IMR-90 (cell line): Measurements from ENCODE around the gene ABCA2. TPM values are rescaled to one million over a fixed set of nuclear protein-coding genes. Genes with fewer than 3 reads are reported as not detected.

ENCODE experiments used
- ATAC-seq: fragments of 200-7000 bp; cut with Tn5 transposase; 2 replicates; pipeline ENCODE4 v1.9.1; 2020; ENCODE audit warnings: low read depth, mild to moderate bottlenecking, moderate library complexity
- BruUV-seq: library from RNA; stranded (reverse); fragments of 400-500 nt; replicated peaks from 2 replicates; lab custom pipeline; 2021; lab: Mats Ljungman, UMichigan
- CTCF ChIA-PET: fragments of 300-600 bp; formaldehyde crosslinking; extraction: SDS; loops from one replicate; lab custom pipeline; 2021; ENCODE audit warnings: antibody characterized with exemption; lab: Yijun Ruan, JAX
- POLR2A ChIA-PET: fragments of 300-600 bp; sonication (Branson Sonifier 250); formaldehyde crosslinking; loops from one replicate; lab custom pipeline; 2022; ENCODE audit warnings: antibody characterized with exemption; ENCODE audit not compliant: unreplicated experiment; lab: Charles Lee
- DNase-seq: peaks from one replicate; pipeline ENCODE4 v3.0.0; 2013
- H2AFZ ChIP-seq: replicated peaks from 2 replicates; pipeline ENCODE3; 2013; ENCODE audit warnings: low read length, mild to moderate bottlenecking; ENCODE audit not compliant: poor library complexity
- H2AK5ac ChIP-seq: 2 replicates; pipeline ENCODE4 v1.6.1; 2013; ENCODE audit warnings: low read depth, low read length, inconsistent platforms
- H2AK9ac ChIP-seq: replicated peaks from 2 replicates; pipeline ENCODE3; 2013; ENCODE audit warnings: mild to moderate bottlenecking, low read depth, low read length, moderate library complexity; ENCODE audit not compliant: poor library complexity
- H2BK120ac ChIP-seq: 2 replicates; pipeline ENCODE4 v1.6.1; 2013; ENCODE audit warnings: low read depth, low read length, inconsistent platforms
- H2BK15ac ChIP-seq: 3 replicates; pipeline ENCODE4 v1.6.1; 2013; ENCODE audit warnings: low read depth, low read length, inconsistent platforms
- H2BK20ac ChIP-seq: 2 replicates; pipeline ENCODE4 v1.6.1; 2013; ENCODE audit warnings: low read depth, mild to moderate bottlenecking, inconsistent platforms, low read length, moderate library complexity
- H2BK5ac ChIP-seq: 2 replicates; pipeline ENCODE4 v1.6.1; 2013; ENCODE audit warnings: mild to moderate bottlenecking, low read depth, low read length, inconsistent platforms; ENCODE audit not compliant: poor library complexity, severe bottlenecking
- H3K14ac ChIP-seq: replicated peaks from 2 replicates; pipeline ENCODE4 v1.6.1; 2013; ENCODE audit warnings: low read depth, low read length, inconsistent platforms
- H3K18ac ChIP-seq: 2 replicates; pipeline ENCODE4 v1.6.1; 2013; ENCODE audit warnings: low read depth, low read length, control low read depth
- H3K23ac ChIP-seq: 2 replicates; pipeline ENCODE4 v1.6.1; 2013; ENCODE audit warnings: low read depth, low read length, inconsistent platforms
- H3K27ac ChIP-seq: 2 replicates; pipeline ENCODE4 v1.5.1; 2013; ENCODE audit warnings: mild to moderate bottlenecking, control low read depth, low read length; ENCODE audit not compliant: insufficient read depth
- H3K27me3 ChIP-seq: 2 replicates; pipeline ENCODE4 v1.6.1; 2013; ENCODE audit warnings: low read length; ENCODE audit not compliant: control insufficient read depth, insufficient read depth
- H3K36me3 ChIP-seq: 2 replicates; pipeline ENCODE4 v1.6.1; 2013; ENCODE audit warnings: low read length, mixed read lengths; ENCODE audit not compliant: control insufficient read depth, insufficient read depth
- H3K4ac ChIP-seq: 2 replicates; pipeline ENCODE4 v1.6.1; 2013; ENCODE audit warnings: low read depth, low read length, inconsistent platforms
- H3K4me1 ChIP-seq: 2 replicates; pipeline ENCODE4 v1.6.1; 2013; ENCODE audit warnings: low read length, mixed read lengths; ENCODE audit not compliant: control insufficient read depth, insufficient read depth
- H3K4me2 ChIP-seq: 2 replicates; pipeline ENCODE4 v1.6.1; 2013; ENCODE audit warnings: low read depth, mild to moderate bottlenecking, control low read depth, low read length, moderate library complexity
- H3K4me3 ChIP-seq: 2 replicates; pipeline ENCODE4 v1.5.1; 2013; ENCODE audit warnings: low read depth, mild to moderate bottlenecking, control low read depth, low read length, moderate library complexity; ENCODE audit not compliant: insufficient read depth
- H3K56ac ChIP-seq: 2 replicates; pipeline ENCODE4 v1.6.1; 2013; ENCODE audit warnings: low read length, inconsistent platforms; ENCODE audit not compliant: insufficient read depth; ENCODE audit errors: extremely low read depth
- H3K79me1 ChIP-seq, 2 experiments: 2 replicates each; pipeline ENCODE4 v1.6.1; 2013; ENCODE audit warnings: low read length in 2 of 2, inconsistent platforms in 1 of 2, low read depth in 1 of 2
- H3K9ac ChIP-seq: 2 replicates; pipeline ENCODE4 v1.6.1; 2013; ENCODE audit warnings: low read depth, low read length, control low read depth
- H3K9me1 ChIP-seq: 2 replicates; pipeline ENCODE4 v1.6.1; 2013; ENCODE audit warnings: low read length, inconsistent platforms; ENCODE audit not compliant: insufficient read depth
- H3K9me3 ChIP-seq: 2 replicates; pipeline ENCODE4 v1.6.1; 2013; ENCODE audit warnings: low read length; ENCODE audit not compliant: control insufficient read depth, insufficient read depth
- H4K20me1 ChIP-seq: 2 replicates; pipeline ENCODE4 v1.6.1; 2013; ENCODE audit warnings: low read length, inconsistent platforms; ENCODE audit not compliant: insufficient read depth
- H4K5ac ChIP-seq: 2 replicates; pipeline ENCODE4 v1.6.1; 2013; ENCODE audit warnings: mild to moderate bottlenecking, low read depth, low read length, control low read depth
- H4K8ac ChIP-seq, 2 experiments: 2 replicates each; pipeline ENCODE4 v1.6.1; 2013; ENCODE audit warnings: low read depth in 2 of 2, low read length in 2 of 2, control low read depth in 1 of 2, inconsistent platforms in 1 of 2
- H4K91ac ChIP-seq: 2 replicates; pipeline ENCODE4 v1.6.1; 2013; ENCODE audit warnings: low read depth, low read length, inconsistent platforms; ENCODE audit not compliant: insufficient read depth
- BHLHE40 ChIP-seq: fragments of 150-350 bp; IDR thresholded peaks from 2 replicates; pipeline ENCODE4 v1.6.1; 2016; ENCODE audit warnings: mild to moderate bottlenecking, low read depth, low read length
- CHD1 ChIP-seq: IDR thresholded peaks from 2 replicates; pipeline ENCODE4 v1.6.1; 2012; ENCODE audit warnings: low read depth, low read length, improper control_type of control experiment
- ELK1 ChIP-seq: fragments of 150-350 bp; IDR thresholded peaks from 2 replicates; pipeline ENCODE4 v1.6.1; 2016; ENCODE audit warnings: low read depth, mild to moderate bottlenecking, low read length, moderate library complexity, borderline replicate concordance
- FOS ChIP-seq: fragments of 150-350 bp; IDR thresholded peaks from 2 replicates; pipeline ENCODE4 v1.6.1; 2016; ENCODE audit warnings: low read depth, low read length
- MAZ ChIP-seq: IDR thresholded peaks from 2 replicates; pipeline ENCODE4 v1.6.1; 2012; ENCODE audit warnings: low read depth, mild to moderate bottlenecking, low read length, improper control_type of control experiment, moderate library complexity, borderline replicate concordance
- MXI1 ChIP-seq: IDR thresholded peaks from 2 replicates; pipeline ENCODE4 v1.6.1; 2012; ENCODE audit warnings: low read depth, mild to moderate bottlenecking, low read length, moderate library complexity, borderline replicate concordance
- POLR2A ChIP-seq: IDR thresholded peaks from 2 replicates; pipeline ENCODE4 v1.6.1; 2012; ENCODE audit warnings: mild to moderate bottlenecking, low read depth, low read length
- RAD21 ChIP-seq: IDR thresholded peaks from 2 replicates; pipeline ENCODE4 v1.6.1; 2012; ENCODE audit warnings: low read length, improper control_type of control experiment
- RCOR1 ChIP-seq: IDR thresholded peaks from 2 replicates; pipeline ENCODE4 v1.6.1; 2012; ENCODE audit warnings: mild to moderate bottlenecking, low read length, improper control_type of control experiment; ENCODE audit not compliant: insufficient replicate concordance
- RFX5 ChIP-seq: IDR thresholded peaks from 2 replicates; pipeline ENCODE4 v1.8.0; 2012; ENCODE audit warnings: low read depth, mild to moderate bottlenecking, low read length, moderate library complexity
- USF2 ChIP-seq: fragments of 150-350 bp; IDR thresholded peaks from 2 replicates; pipeline ENCODE4 v1.6.1; 2017; ENCODE audit warnings: mild to moderate bottlenecking, antibody characterized with exemption, low read length, low read depth
- WGBS, 2 experiments: methylation state at CpG; one replicate each; pipeline versions ENCODE4 v1.1.5 to v1.1.7; 2013; ENCODE audit warnings: missing lambda C conversion rate in 2 of 2; ENCODE audit not compliant: insufficient read length in 1 of 2; ENCODE audit errors: extremely low coverage in 2 of 2; 5-methylcytosine and 5-hydroxymethylcytosine counted together
- dilution Hi-C: fragments of 300-500 bp; cut with HindIII; formaldehyde crosslinking; loops from one replicate; pipeline ENCODE4 v1.14.3; 2018; ENCODE audit warnings: low sequenced_read_pairs; ENCODE audit not compliant: unreplicated experiment
- in situ Hi-C: fragments of 300-500 bp; cut with MboI; formaldehyde crosslinking; loops from 3 replicates; pipeline ENCODE4 v1.14.3; 2019; ENCODE audit warnings: low sequenced_read_pairs, inconsistent platforms, mixed read lengths
- intact Hi-C: fragments of 100-400 bp; cut with micrococcal nuclease; formaldehyde crosslinking; loops from 2 replicates; pipeline ENCODE4 v1.10.0; 2022
- polyA plus RNA-seq, 3 experiments: library from polyadenylated mRNA; depleted of rRNA; stranded (reverse); fragments of >200 nt; gene quantifications; 2 replicates each; pipeline ENCODE4 v1.2.3, GENCODE V29; 2012; ENCODE audit warnings: low replicate concordance in 1 of 3
- total RNA-seq: library from RNA; depleted of rRNA; stranded (reverse); fragments of >200 nt; gene quantifications from 2 replicates; pipeline ENCODE4 v1.2.3, GENCODE V29; 2012

Gene ABCA2
- total and polyA plus RNA-seq, 2 of the 4 experiments (the other 2 are of a cell fraction), result 3.8 to 46.0 TPM

- Histone ChIP-seq H4K5ac (no peak overlapping the region), H2AFZ (no peak overlapping the region), H4K20me1 (no peaks in the 10 kb centered on the region; the same call in 1 of the 2 replicates), H3K4ac (no peak overlapping the region), H2BK20ac (no peak overlapping the region), H3K14ac (no peak overlapping the region), H3K27me3 (peaks cover 2% of the 10 kb centered on the region; the same call in 1 of the 2 replicates), H3K9me3 (peaks cover 6% of the 10 kb centered on the region), H2AK9ac (no peak overlapping the region), H3K23ac (no peak overlapping the region), H3K9ac (no peak overlapping the region), H2BK120ac (no peak overlapping the region), H3K79me1 (peaks cover 6 to 16% of the 10 kb centered on the region in 2 experiments; a peak in 3 of 4 replicates), H3K4me2 (no peak overlapping the region), H3K4me3 (no peak overlapping the region), H3K27ac (no peak overlapping the region), H2AK5ac (no peak overlapping the region), H4K8ac (no peak overlapping the region), H3K18ac (no peak overlapping the region), H2BK15ac (no peak overlapping the region), H3K4me1 (peaks cover 23% of the 10 kb centered on the region), H4K91ac (no peak overlapping the region), H3K56ac (no peak overlapping the region), H3K9me1 (peaks cover 8% of the 10 kb centered on the region), H3K36me3 (peaks cover 5% of the 10 kb centered on the region; the same call in 1 of the 2 replicates), H2BK5ac (no peak overlapping the region)
- intact Hi-C loops (no loop called here), in situ Hi-C loops (no loop called here), dilution Hi-C loops (no loop called here)
- TF ChIP-seq USF2 (no peak), CHD1 (no peak), FOS (no peak), BHLHE40 (no peak), RFX5 (no peak), MAZ (no peak), POLR2A (no peak), RCOR1 (no peak), RAD21 (no peak), ELK1 (no peak), MXI1 (no peak)
- ChIA-PET POLR2A (no interaction called here), CTCF (no interaction called here)
- no TSS peak for BruUV-seq
- WGBS, 2 experiments, result 68% methylated on average over 29 of the region's 40 CpGs; no CpG with 5 or more reads in 1 of the 2 experiments
- ATAC-seq (no peak), DNase-seq (no peak)
Measured at GRCh38 chr9:136994888-136995230, 33.2 kb downstream of the ABCA2 start.
